GM12874 (cell line): Measurements from ENCODE around the gene EXOC2.

Experiments used
- TF ChIP-seq, protein P1 (sequence below): IDR thresholded peaks from 2 replicates; pipeline ENCODE4 v1.5.1; 2011; ENCODE audit warnings: low read depth, mild to moderate bottlenecking, control low read depth, low read length, moderate library complexity; ENCODE audit not compliant: insufficient read depth

The EXOC2 gene

DNA sequence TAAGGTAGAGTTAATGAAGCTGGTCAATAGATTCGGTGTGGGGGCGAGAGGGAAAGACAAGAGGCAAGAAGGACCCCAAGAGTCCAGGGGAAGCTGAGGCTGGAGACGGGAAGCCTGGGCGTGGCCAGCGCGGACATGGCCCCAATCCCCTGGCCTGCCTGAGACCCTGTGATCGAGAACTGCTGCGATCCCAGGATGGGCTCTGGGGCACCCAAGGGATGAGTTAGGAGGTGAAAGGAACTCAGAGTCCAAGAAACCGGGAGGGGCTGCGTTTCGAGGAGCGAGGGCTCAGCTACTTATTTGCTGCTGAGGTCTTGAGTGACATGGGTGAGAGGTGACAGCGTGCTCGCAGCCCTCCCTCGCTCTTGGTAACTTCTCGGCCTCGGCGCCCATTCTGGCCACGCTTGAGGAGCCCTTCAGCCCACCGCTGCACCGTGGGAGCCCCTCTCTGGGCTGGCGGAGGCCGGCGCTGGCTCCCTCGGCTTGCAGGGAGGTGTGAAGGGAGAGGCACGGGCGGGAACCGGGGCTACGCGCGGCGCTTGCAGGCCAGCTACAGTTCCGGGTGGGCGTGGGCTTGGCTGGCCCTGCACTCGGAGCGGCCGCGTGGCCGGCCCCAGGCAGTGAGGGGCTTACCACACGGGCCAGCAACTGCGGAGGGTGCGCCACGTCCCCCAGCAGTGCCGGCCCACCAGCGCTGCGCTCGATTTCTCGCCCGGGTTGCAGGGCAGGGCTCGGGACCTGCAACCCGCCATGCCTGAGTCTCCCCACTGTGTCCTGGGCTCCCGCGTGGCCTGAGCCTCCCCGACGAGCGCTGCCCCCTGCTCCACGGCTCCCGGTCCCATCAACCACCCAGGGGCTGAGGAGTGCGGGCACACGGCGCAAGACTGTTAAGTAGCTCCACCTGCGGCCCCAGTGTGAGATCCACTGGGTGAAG lies 243.2 kb downstream of the EXOC2 start:
- TF ChIP-seq, protein P1, sequence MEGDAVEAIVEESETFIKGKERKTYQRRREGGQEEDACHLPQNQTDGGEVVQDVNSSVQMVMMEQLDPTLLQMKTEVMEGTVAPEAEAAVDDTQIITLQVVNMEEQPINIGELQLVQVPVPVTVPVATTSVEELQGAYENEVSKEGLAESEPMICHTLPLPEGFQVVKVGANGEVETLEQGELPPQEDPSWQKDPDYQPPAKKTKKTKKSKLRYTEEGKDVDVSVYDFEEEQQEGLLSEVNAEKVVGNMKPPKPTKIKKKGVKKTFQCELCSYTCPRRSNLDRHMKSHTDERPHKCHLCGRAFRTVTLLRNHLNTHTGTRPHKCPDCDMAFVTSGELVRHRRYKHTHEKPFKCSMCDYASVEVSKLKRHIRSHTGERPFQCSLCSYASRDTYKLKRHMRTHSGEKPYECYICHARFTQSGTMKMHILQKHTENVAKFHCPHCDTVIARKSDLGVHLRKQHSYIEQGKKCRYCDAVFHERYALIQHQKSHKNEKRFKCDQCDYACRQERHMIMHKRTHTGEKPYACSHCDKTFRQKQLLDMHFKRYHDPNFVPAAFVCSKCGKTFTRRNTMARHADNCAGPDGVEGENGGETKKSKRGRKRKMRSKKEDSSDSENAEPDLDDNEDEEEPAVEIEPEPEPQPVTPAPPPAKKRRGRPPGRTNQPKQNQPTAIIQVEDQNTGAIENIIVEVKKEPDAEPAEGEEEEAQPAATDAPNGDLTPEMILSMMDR, result no peak

DNA sequence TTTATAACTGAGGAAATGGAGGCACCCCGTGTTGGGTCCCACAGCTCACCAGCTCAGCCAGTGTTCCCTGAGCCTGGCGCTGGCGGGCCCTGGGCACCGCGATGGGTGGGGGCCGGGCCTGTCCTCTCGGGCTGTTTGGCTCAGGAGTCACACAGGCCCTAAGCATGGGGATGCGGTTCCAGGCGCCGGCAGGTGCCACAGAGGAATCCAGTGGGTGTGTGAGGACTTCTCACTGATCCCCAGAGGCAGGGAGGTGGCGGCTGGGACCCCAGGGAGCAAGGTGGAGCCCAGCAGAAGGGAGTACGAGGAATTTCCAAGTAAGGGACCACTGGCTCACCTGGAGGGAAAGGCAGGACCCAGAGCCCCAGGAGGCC lies 243.9 kb downstream of the EXOC2 start:
- TF ChIP-seq, protein P1, result no peak

DNA sequence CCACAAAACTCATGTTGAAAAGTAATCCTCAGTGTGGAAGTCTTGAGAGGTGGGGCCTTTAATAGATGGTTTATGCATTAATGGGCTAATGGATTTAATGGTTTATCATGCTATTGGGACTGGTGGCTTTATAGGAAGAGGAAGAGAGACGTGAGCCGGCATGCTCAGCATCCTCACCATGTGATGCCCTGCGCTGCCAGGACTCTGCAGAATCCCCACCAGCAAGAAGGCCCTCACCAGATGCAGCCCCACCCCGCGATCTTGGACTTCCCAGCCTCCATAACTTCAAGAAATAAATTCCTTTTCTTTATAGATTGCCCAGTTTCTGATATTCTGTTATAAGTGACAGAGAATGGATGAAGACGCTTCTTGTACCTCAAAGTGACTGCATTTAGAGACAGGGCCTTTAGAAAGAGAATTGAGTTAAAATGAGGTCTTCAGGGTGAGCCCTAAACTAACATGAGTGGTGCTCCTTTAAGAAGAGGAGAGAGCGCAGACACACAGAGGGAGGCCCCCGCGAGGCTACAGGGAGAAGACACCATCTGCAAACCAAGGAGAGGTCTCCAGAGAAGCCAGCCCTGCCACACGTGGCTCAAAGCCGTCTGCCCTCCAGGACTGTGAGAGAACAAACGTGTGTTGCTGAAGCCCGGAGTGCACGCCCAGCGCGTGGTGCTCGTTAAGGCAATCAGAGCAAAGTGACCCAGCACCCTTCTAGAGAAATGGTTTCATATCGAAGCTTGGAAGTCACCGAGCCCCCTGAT lies 244.5 kb downstream of the EXOC2 start:
- TF ChIP-seq, protein P1, result no peak

DNA sequence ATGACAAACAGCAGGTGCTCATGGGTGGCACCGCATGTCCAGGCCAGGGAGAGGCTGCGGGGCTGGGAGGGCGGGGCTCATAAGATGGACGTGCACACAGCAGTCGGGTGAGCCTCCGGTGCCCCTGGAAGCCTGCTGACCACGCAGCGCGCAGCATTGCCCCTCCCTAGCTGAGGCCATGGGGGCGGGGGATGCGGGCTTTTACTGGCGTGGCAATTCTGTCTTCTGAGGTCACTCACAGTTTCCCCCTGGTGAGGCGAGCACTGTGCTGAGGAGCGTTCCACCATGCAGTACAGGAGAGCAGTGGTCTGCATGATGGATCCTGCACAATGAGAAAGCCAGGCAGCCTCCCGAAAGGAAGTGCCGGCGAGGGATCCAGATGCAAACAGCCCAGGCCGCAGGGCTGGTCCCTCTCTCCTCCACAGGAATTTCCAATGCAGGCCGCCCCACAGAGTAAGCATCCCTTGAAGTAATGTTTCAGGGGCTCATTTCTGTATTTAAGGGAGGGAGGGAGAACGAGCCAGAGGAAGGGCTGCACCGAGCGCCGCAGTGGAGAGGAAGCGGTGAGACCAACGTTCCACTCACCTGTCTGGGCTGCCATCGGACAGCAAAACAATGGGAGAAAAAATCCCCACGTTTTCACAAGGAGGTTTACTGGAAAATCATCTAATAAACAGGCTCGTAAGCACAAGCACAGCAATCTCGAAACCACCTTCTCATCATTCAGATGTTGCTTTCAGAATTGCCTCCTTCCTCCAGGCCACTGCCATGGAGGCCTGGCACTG lies 245.4 kb downstream of the EXOC2 start:
- TF ChIP-seq, protein P1, result no peak

DNA sequence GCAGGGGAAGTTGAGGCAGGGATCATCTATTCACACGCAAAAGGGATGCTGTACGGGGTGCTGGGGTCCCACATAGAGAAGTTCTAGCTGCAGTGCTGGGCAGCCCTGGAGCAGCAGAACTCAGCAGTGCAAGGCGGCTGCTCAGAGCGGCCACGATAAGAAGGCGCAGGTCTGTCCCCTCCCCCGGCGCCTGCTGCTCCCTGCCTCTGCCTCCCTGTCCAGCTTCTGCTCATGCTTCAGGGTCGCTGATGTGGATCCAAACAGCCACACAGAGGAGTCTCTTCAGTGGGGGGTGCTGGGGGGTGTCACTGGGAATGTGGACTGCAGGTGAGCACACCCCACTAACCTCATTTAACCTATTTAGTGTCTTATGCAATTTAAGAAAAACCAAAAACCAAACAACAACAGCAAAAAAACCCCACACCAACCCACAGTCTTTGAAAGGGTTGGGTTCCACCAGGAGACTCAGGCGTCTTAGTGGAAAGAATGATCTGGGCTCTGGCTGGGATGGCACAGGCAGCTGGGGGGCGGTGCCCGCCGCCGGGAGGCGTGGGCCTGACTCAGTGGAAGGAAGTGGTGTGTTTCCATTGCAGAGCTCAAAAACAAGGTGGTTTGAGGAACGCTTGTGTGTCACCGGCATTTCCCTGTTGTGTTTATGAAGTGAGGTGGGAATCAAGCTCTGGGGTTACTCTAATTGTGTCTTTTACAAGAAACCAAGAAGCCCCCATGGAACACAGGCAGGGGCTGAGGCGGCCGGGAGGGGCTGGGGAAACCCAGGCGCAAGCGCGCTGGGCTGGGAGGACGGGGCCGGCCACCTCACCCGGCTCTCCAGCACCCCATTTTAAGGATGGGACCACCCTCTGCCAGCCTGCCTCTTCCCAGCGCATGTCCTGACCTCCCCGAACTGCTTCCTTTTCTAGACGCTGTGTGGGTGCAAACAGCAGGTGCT lies 246.2 kb downstream of the EXOC2 start:
- TF ChIP-seq, protein P1, result no peak

DNA sequence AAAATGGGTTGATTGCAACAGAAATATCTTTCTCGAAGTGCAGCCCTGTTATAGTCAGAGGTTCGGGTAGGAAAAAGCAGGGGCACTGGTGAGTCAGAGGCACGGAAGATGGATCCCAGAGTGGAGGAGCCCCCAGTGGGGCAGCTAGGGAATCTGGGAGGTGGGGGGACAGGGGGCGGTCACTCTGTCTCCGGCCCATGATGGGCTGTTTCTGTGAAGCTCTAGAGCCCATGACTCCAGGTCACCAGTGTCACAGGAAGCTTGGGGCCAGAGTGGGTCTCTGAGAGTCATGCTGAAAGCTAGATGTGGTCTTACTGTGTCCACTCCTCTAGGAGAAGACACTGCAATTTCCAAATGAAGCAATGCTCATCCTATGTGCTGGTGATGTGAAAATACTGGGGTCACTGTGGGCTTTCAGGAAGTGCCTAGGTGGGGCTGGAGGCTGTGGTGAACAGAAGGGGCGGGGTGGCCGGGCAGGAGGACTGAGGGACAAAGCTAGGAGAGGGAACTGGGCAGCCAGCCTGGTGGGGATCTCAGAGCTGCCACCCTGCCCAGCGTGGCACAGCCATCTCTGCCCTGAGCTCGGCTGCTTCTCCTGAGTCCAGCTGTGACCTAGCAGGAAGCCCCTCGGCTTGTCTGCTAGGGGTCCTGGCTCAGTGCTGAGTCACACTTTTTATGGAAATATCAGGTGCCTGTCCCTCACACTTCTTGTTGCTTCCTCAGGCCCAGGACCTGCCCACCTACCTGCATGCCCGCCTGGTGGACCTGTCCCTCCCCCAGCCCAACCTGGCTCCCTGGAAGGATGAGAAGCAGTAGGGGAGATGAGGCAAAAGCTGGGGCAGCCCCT lies 247.1 kb downstream of the EXOC2 start:
- TF ChIP-seq, protein P1, result no peak
